PC-9 (cell line): ENCODE results near the gene AGTR2. TPM values are rescaled to one million over a fixed set of nuclear protein-coding genes. Genes with fewer than 3 reads are reported as not detected.
"Not testable (repeated sequence)": the region's sequence is repeated elsewhere in the genome, so short reads cannot be mapped to it uniquely, and the experiment has no call there.

Experiments used
- BruUV-seq: library from RNA; stranded (reverse); fragments of 400-500 nt; replicated peaks from 2 replicates; lab custom pipeline; 2021; lab: Mats Ljungman, UMichigan
- CTCF ChIA-PET: fragments of 300-600 bp; sonication (Branson Sonifier 250); formaldehyde crosslinking; loops from one replicate; lab custom pipeline; 2022; ENCODE audit warnings: antibody characterized with exemption; lab: Charles Lee
- POLR2A ChIA-PET: fragments of 300-600 bp; sonication (Branson Sonifier 250); formaldehyde crosslinking; loops from one replicate; lab custom pipeline; 2022; ENCODE audit warnings: antibody characterized with exemption; ENCODE audit not compliant: unreplicated experiment; lab: Charles Lee
- DNase-seq, 2 experiments: peaks; one replicate each; pipeline versions ENCODE4 v3.0.0 to v3.0.0-alpha.2; 2015 to 2022; ENCODE audit warnings: mixed read lengths in 1 of 2
- H2AFZ ChIP-seq: fragments of 200-600 bp; sonication (generic); 2 replicates; pipeline ENCODE4 v1.8.1; 2017; ENCODE audit warnings: antibody characterized with exemption
- H3F3A ChIP-seq: fragments of 200-600 bp; sonication (generic); 2 replicates; pipeline ENCODE4 v1.8.1; 2017; ENCODE audit warnings: antibody characterized with exemption, mild to moderate bottlenecking, low read depth; ENCODE audit not compliant: insufficient read depth
- H3K27ac ChIP-seq: fragments of 200-600 bp; sonication (generic); 2 replicates; pipeline ENCODE4 v1.6.1; 2016; ENCODE audit warnings: mixed run types
- H3K27me3 ChIP-seq: fragments of 200-600 bp; sonication (generic); 2 replicates; pipeline ENCODE4 v1.6.1; 2016; ENCODE audit warnings: low read depth, mixed run types; ENCODE audit not compliant: insufficient read depth
- H3K36me3 ChIP-seq: fragments of 200-600 bp; sonication (generic); 2 replicates; pipeline ENCODE4 v1.6.1; 2016; ENCODE audit warnings: low read depth, mixed run types
- H3K4me1 ChIP-seq: fragments of 200-600 bp; sonication (generic); replicated peaks from 2 replicates; pipeline ENCODE4 v1.6.1; 2016; ENCODE audit warnings: mixed run types; ENCODE audit not compliant: insufficient read depth
- H3K4me2 ChIP-seq: fragments of 200-600 bp; sonication (generic); 2 replicates; pipeline ENCODE4 v1.6.1; 2017; ENCODE audit warnings: mixed run types
- H3K4me3 ChIP-seq: fragments of 200-600 bp; sonication (generic); 2 replicates; pipeline ENCODE4 v1.6.1; 2016; ENCODE audit warnings: mixed run types
- H3K79me2 ChIP-seq: fragments of 200-600 bp; sonication (generic); 2 replicates; pipeline ENCODE4 v1.6.1; 2017; ENCODE audit warnings: low read depth, mixed run types
- H3K9me2 ChIP-seq: fragments of 200-600 bp; sonication (generic); 2 replicates; pipeline ENCODE4 v1.8.1; 2017; ENCODE audit warnings: mild to moderate bottlenecking; ENCODE audit not compliant: insufficient read depth
- H3K9me3 ChIP-seq: fragments of 200-600 bp; sonication (generic); 2 replicates; pipeline ENCODE4 v1.8.1; 2016; ENCODE audit warnings: low read depth; ENCODE audit not compliant: insufficient read depth
- H4K20me1 ChIP-seq: fragments of 200-600 bp; sonication (generic); 2 replicates; pipeline ENCODE4 v1.8.1; 2017; ENCODE audit not compliant: insufficient read depth
- CTCF ChIP-seq: fragments of 200-600 bp; sonication (generic); conservative IDR thresholded peaks from 2 replicates; pipeline ENCODE4 v1.6.1; 2017; ENCODE audit warnings: mixed run types, antibody characterized with exemption, mild to moderate bottlenecking, moderate library complexity
- EZH2 ChIP-seq: fragments of 200-600 bp; sonication (generic); IDR thresholded peaks from 2 replicates; pipeline ENCODE4 v1.8.0; 2017; ENCODE audit warnings: antibody characterized with exemption, low read depth
- intact Hi-C: fragments of 100-400 bp; cut with micrococcal nuclease; formaldehyde crosslinking; loops from one replicate; pipeline ENCODE4 v1.10.0; 2022; ENCODE audit not compliant: unreplicated experiment
- total RNA-seq: library from RNA; stranded (reverse); gene quantifications from 2 replicates; pipeline ENCODE4 v1.2.3, GENCODE V29; 2021

The AGTR2 gene
- total RNA-seq, 1 experiment from 2014 or later, result not detected

GRCh38 chrX:116198810-116199209, 28.3 kb downstream of the AGTR2 start:
- H3K27me3 ChIP-seq, result no peaks in the 10 kb centered on the region
- no peak for DNase-seq
- POLR2A ChIA-PET, result no interaction called here
- H3K36me3 ChIP-seq, result no peaks in the 10 kb centered on the region
- no peaks in the 10 kb centered on the region for H4K20me1 ChIP-seq
- no TSS peak for BruUV-seq
- CTCF ChIA-PET, result no interaction called here
- intact Hi-C loops, result loop anchor here (10.0 kb wide), 1 partner anchor 234 kb away; no protein-coding TSS in a partner anchor
- no peaks in the 10 kb centered on the region for H3K9me3 ChIP-seq
- 0 out of 2 replicates have a peak, but pooled peaks cover 4% of the 10 kb centered on the region for H3K9me2 ChIP-seq
- H3K4me1 ChIP-seq, result no peaks in the 10 kb centered on the region
- H2AFZ ChIP-seq, result no peak overlapping the region
- no peaks in the 10 kb centered on the region for H3F3A ChIP-seq
- H3K4me3 ChIP-seq, result no peak overlapping the region
- H3K27ac ChIP-seq, result no peak overlapping the region
- no peaks in the 10 kb centered on the region for H3K79me2 ChIP-seq
- H3K4me2 ChIP-seq, result no peak overlapping the region
- TF ChIP-seq EZH2 (no peak), CTCF (peak; percentile 33; the same call in 1 of the 2 replicates)

- Histone ChIP-seq H3F3A (no peaks in the 10 kb centered on the region), H3K4me2 (no peak overlapping the region), H3K79me2 (no peaks in the 10 kb centered on the region), H3K9me2 (no peaks in the 10 kb centered on the region), H3K4me3 (no peak overlapping the region), H2AFZ (no peak overlapping the region), H3K4me1 (no peaks in the 10 kb centered on the region), H3K27me3 (no peaks in the 10 kb centered on the region), H3K27ac (no peak overlapping the region), H3K9me3 (peaks cover 5% of the 10 kb centered on the region; the same call in 1 of the 2 replicates), H3K36me3 (no peaks in the 10 kb centered on the region), H4K20me1 (no peaks in the 10 kb centered on the region)
- TF ChIP-seq EZH2, result no peak
- TF ChIP-seq CTCF, result peak; percentile 97
- CTCF ChIA-PET, result no interaction called here
- DNase-seq, result no peak
- intact Hi-C loops, result loop anchor here (1.0 to 5.0 kb wide), 4 partner anchors 68 to 757 kb away; no protein-coding TSS in a partner anchor
- POLR2A ChIA-PET, result no interaction called here
- BruUV-seq, result no TSS peak
Observed at GRCh38 chrX:116204932-116205331, 34.4 kb downstream of the AGTR2 start.

- Histone ChIP-seq H3K4me3 (no peak overlapping the region), H3K27me3 (no peaks in the 10 kb centered on the region), H3K9me2 (no peaks in the 10 kb centered on the region), H3F3A (no peaks in the 10 kb centered on the region), H3K4me1 (no peaks in the 10 kb centered on the region), H3K79me2 (no peaks in the 10 kb centered on the region), H3K36me3 (no peaks in the 10 kb centered on the region), H3K4me2 (no peak overlapping the region), H3K27ac (no peak overlapping the region), H3K9me3 (peaks cover 5% of the 10 kb centered on the region; the same call in 1 of the 2 replicates), H2AFZ (no peak overlapping the region), H4K20me1 (no peaks in the 10 kb centered on the region)
- no TSS peak for BruUV-seq
- TF ChIP-seq EZH2 (no peak), CTCF (no peak)
- ChIA-PET CTCF (no interaction called here), POLR2A (no interaction called here)
- intact Hi-C loops, result no loop called here
- DNase-seq, result no peak
Observed at GRCh38 chrX:116213262-116213661, 42.7 kb downstream of the AGTR2 start.

- CTCF ChIA-PET, H3F3A ChIP-seq, H3K4me1 ChIP-seq, H3K36me3 ChIP-seq, H3K9me2 ChIP-seq, DNase-seq, intact Hi-C loops, POLR2A ChIA-PET, H4K20me1 ChIP-seq, H3K9me3 ChIP-seq, H3K4me2 ChIP-seq, H3K4me3 ChIP-seq, H3K27ac ChIP-seq, H3K27me3 ChIP-seq, BruUV-seq, H2AFZ ChIP-seq, H3K79me2 ChIP-seq: not testable (repeated sequence)
Observed at GRCh38 chrX:116217080-116217479, 46.5 kb downstream of the AGTR2 start.
